GM19035 (cell line): ENCODE results near the gene DCAF17.
"Not testable (repeated sequence)": the region's sequence is repeated elsewhere in the genome, so short reads cannot be mapped to it uniquely, and the experiment has no call there.

Experiments
- ATAC-seq: cut with Tn5 transposase; IDR thresholded peaks from one replicate; pipeline ENCODE4 v1.9.1; 2021; ENCODE audit not compliant: unreplicated experiment

DCAF17 gene

GRCh38 chr2:171512683-171513195, 78.7 kb downstream of the DCAF17 start:
- no peak for ATAC-seq

- ATAC-seq, result no peak
Measured at GRCh38 chr2:171513719-171514160, 79.7 kb downstream of the DCAF17 start.

GRCh38 chr2:171514908-171515582, 81.0 kb downstream of the DCAF17 start:
- no peak for ATAC-seq

- ATAC-seq, result no peak
Measured at GRCh38 chr2:171515672-171516298, 81.8 kb downstream of the DCAF17 start.

GRCh38 chr2:171516793-171517192, 82.8 kb downstream of the DCAF17 start:
- ATAC-seq, result no peak

GRCh38 chr2:171520471-171520870, 86.4 kb downstream of the DCAF17 start:
- no peak for ATAC-seq

GRCh38 chr2:171521361-171522051, 87.5 kb downstream of the DCAF17 start:
- ATAC-seq, result no peak

GRCh38 chr2:171522052-171522787, 88.2 kb downstream of the DCAF17 start, which contains the start of gene CYBRD1:
TSS of gene CYBRD1 (plus strand) at chr2:171522474. CDS start at chr2:171522546, 72 bp downstream.
- ATAC-seq, result peak; percentile 43

GRCh38 chr2:171522788-171523087, 88.7 kb downstream of the DCAF17 start:
- peak; percentile 31 for ATAC-seq

- peak; percentile 42 for ATAC-seq
Measured at GRCh38 chr2:171523088-171524017, 89.3 kb downstream of the DCAF17 start.

GRCh38 chr2:171524018-171524401, 90.0 kb downstream of the DCAF17 start:
- no peak for ATAC-seq

- ATAC-seq, result no peak
Measured at GRCh38 chr2:171529914-171530313, 95.9 kb downstream of the DCAF17 start.

- ATAC-seq, result no peak
Measured at GRCh38 chr2:171530378-171530777, 96.4 kb downstream of the DCAF17 start.

GRCh38 chr2:171530859-171531258, 96.8 kb downstream of the DCAF17 start:
- not testable (repeated sequence) for ATAC-seq

GRCh38 chr2:171531291-171531690, 97.3 kb downstream of the DCAF17 start:
- no peak for ATAC-seq

GRCh38 chr2:171531836-171532450, 97.9 kb downstream of the DCAF17 start:
- no peak for ATAC-seq

- ATAC-seq, result no peak
Measured at GRCh38 chr2:171533331-171533730, 99.3 kb downstream of the DCAF17 start.
